Lower lobe of right lung (tissue), 2 donors: ENCODE data around the gene FXR2. TPM values are rescaled to one million over a fixed set of nuclear protein-coding genes. Genes with fewer than 3 reads are reported as not detected.

Experiments used
- ATAC-seq, 2 donors: fragments of 200-7000 bp; cut with Tn5 transposase; one replicate each; pipeline ENCODE4 v1.9.1; 2020 to 2022; ENCODE audit warnings: mild to moderate bottlenecking in 2 of 2, moderate library complexity in 2 of 2
- DNase-seq: peaks from one replicate; pipeline ENCODE4 v3.0.0-alpha.2; 2020
- H3K27ac ChIP-seq: fragments of 200-600 bp; one replicate; pipeline ENCODE4 v1.8.0; 2022
- H3K27me3 ChIP-seq: fragments of 200-600 bp; one replicate; pipeline ENCODE4 v1.8.0; 2022; ENCODE audit warnings: low read depth
- H3K36me3 ChIP-seq: fragments of 200-600 bp; one replicate; pipeline ENCODE4 v1.8.0; 2022; ENCODE audit warnings: mild to moderate bottlenecking
- H3K4me1 ChIP-seq: fragments of 200-600 bp; one replicate; pipeline ENCODE4 v1.8.0; 2022
- H3K4me3 ChIP-seq: fragments of 200-600 bp; one replicate; pipeline ENCODE4 v1.8.0; 2022; ENCODE audit warnings: mild to moderate bottlenecking
- H3K9me3 ChIP-seq: fragments of 200-600 bp; one replicate; pipeline ENCODE4 v1.8.0; 2022
- intact Hi-C: fragments of 100-400 bp; cut with DNase I; formaldehyde crosslinking; loops from one replicate; pipeline ENCODE4 v1.11.0; 2022
- total RNA-seq: library from RNA; stranded (reverse); fragmentation: NEBNext Ultra II Directional; extraction: Animal tissue kit (Norgen Biotek cat#: 25700); gene quantifications from one replicate; pipeline ENCODE4 v1.2.1, GENCODE V29; 2021
- TF ChIP-seq, protein P1 (sequence below): fragments of 200-600 bp; IDR thresholded peaks from one replicate; pipeline ENCODE4 v1.8.0; 2022; ENCODE audit warnings: antibody characterized with exemption, mild to moderate bottlenecking
- donor health status: DM: no; HTN: yes; CAD: no; lungs with severe emphysema.

Gene FXR2
- total RNA-seq, 1 donor from 2014 or later: 36.0 TPM

DNA sequence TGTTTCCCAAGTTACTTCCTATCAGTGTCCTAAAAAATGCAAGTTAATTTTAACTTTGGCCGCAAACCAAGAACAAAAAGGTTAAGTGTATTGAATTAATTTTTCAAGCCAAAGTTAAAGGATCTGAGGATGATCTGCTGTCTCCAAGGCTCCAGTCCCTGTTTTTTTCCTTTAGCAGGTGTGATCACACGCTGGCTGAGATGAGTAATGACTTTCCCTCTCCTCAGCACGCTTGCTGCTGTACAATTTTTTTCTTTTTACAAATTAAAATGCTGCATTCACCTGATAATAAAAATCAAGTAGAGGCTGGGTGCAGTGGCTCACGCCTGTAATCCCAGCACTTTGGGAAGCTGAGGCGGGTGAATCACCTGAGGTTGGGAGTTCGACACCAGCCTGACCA is 69.8 kb downstream of the FXR2 start:
- Histone ChIP-seq H3K36me3 (no peaks in the 10 kb centered on the region), H3K27ac (no peak overlapping the region), H3K4me1 (peaks cover 11% of the 10 kb centered on the region), H3K27me3 (no peaks in the 10 kb centered on the region), H3K4me3 (no peak overlapping the region), H3K9me3 (no peaks in the 10 kb centered on the region)
- ATAC-seq (no peak), DNase-seq (no peak)
- intact Hi-C loops: no loop called here
- TF ChIP-seq, protein P1, sequence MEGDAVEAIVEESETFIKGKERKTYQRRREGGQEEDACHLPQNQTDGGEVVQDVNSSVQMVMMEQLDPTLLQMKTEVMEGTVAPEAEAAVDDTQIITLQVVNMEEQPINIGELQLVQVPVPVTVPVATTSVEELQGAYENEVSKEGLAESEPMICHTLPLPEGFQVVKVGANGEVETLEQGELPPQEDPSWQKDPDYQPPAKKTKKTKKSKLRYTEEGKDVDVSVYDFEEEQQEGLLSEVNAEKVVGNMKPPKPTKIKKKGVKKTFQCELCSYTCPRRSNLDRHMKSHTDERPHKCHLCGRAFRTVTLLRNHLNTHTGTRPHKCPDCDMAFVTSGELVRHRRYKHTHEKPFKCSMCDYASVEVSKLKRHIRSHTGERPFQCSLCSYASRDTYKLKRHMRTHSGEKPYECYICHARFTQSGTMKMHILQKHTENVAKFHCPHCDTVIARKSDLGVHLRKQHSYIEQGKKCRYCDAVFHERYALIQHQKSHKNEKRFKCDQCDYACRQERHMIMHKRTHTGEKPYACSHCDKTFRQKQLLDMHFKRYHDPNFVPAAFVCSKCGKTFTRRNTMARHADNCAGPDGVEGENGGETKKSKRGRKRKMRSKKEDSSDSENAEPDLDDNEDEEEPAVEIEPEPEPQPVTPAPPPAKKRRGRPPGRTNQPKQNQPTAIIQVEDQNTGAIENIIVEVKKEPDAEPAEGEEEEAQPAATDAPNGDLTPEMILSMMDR: no peak

Other genes with a start within 250 kb of the FXR2 start
- 4.1 TPM for gene TNK1, start 233.8 kb downstream of the FXR2 start, total RNA-seq
- gene PLSCR3, start 220.4 kb downstream of the FXR2 start, total RNA-seq: 27.1 TPM
- gene TMEM256, start 210.8 kb downstream of the FXR2 start, total RNA-seq: 51.2 TPM
- gene NLGN2, start 207.1 kb downstream of the FXR2 start, total RNA-seq: 9.5 TPM
- not detected for gene SPEM1, start 194.6 kb downstream of the FXR2 start, total RNA-seq
- not detected for gene SPEM2, start 189.3 kb downstream of the FXR2 start, total RNA-seq
- gene SPEM3, start 186.0 kb downstream of the FXR2 start, total RNA-seq: not detected
- gene TMEM102, start 179.5 kb downstream of the FXR2 start, total RNA-seq: 8.1 TPM
- gene FGF11, start 175.4 kb downstream of the FXR2 start, total RNA-seq: 1.2 TPM
- 8.4 TPM for gene CHRNB1, start 169.8 kb downstream of the FXR2 start, total RNA-seq
- 79.0 TPM for gene ZBTB4, start 135.3 kb downstream of the FXR2 start, total RNA-seq
- not detected for gene SLC35G6, start 133.5 kb downstream of the FXR2 start, total RNA-seq
- 101 TPM for gene POLR2A, start 130.5 kb downstream of the FXR2 start, total RNA-seq
- 91.3 TPM for gene TNFSF12, start 65.8 kb downstream of the FXR2 start, total RNA-seq
- gene TNFSF13, start 56.1 kb downstream of the FXR2 start, total RNA-seq: 161 TPM
- gene SENP3, start 53.0 kb downstream of the FXR2 start, total RNA-seq: 87.0 TPM
- gene CD68, start 35.3 kb downstream of the FXR2 start, total RNA-seq: 667 TPM
- 55.3 TPM for gene MPDU1, start 31.0 kb downstream of the FXR2 start, total RNA-seq
- 0.47 TPM for gene SOX15, start 24.8 kb downstream of the FXR2 start, total RNA-seq
- gene SAT2, start 12.9 kb upstream of the FXR2 start, total RNA-seq: 86.3 TPM
- gene SHBG, start 15.2 kb upstream of the FXR2 start, total RNA-seq: not detected
- 3.1 TPM for gene ATP1B2, start 36.0 kb upstream of the FXR2 start, total RNA-seq
- gene TP53, start 72.6 kb upstream of the FXR2 start, total RNA-seq: 34.8 TPM
- 8.3 TPM for gene WRAP53, start 73.6 kb upstream of the FXR2 start, total RNA-seq
- gene EFNB3, start 90.3 kb upstream of the FXR2 start, total RNA-seq: 1.6 TPM
- gene DNAH2, start 102.8 kb upstream of the FXR2 start, total RNA-seq: 6.2 TPM
- gene KDM6B, start 219.3 kb upstream of the FXR2 start, total RNA-seq: 46.1 TPM
- gene TMEM88, start 240.2 kb upstream of the FXR2 start, total RNA-seq: 12.0 TPM
- 61.5 TPM for gene NAA38, start 242.7 kb upstream of the FXR2 start, total RNA-seq
- 12.6 TPM for gene CYB5D1, start 243.1 kb upstream of the FXR2 start, total RNA-seq